HG03439 (cell line): ENCODE results near the gene STARD3.
"Not testable (repeated sequence)": the region's sequence is repeated elsewhere in the genome, so short reads cannot be mapped to it uniquely, and the experiment has no call there.

Experiments
- ATAC-seq: cut with Tn5 transposase; IDR thresholded peaks from one replicate; pipeline ENCODE4 v1.9.1; 2021; ENCODE audit warnings: mild to moderate bottlenecking, moderate library complexity; ENCODE audit not compliant: unreplicated experiment

STARD3 gene

GRCh38 chr17:39706921-39707337 is 70.0 kb downstream of the STARD3 start:
- ATAC-seq, result no peak

- no peak for ATAC-seq
Observed at GRCh38 chr17:39709319-39709997, 72.5 kb downstream of the STARD3 start.

GRCh38 chr17:39709998-39710964 is 73.3 kb downstream of the STARD3 start:
- ATAC-seq, result no peak

GRCh38 chr17:39711071-39711470 is 74.1 kb downstream of the STARD3 start:
- ATAC-seq, result not testable (repeated sequence)

GRCh38 chr17:39711851-39712250 is 74.9 kb downstream of the STARD3 start:
- no peak for ATAC-seq
